ENCODE measurements around the gene AHDC1.

The AHDC1 gene

DNA sequence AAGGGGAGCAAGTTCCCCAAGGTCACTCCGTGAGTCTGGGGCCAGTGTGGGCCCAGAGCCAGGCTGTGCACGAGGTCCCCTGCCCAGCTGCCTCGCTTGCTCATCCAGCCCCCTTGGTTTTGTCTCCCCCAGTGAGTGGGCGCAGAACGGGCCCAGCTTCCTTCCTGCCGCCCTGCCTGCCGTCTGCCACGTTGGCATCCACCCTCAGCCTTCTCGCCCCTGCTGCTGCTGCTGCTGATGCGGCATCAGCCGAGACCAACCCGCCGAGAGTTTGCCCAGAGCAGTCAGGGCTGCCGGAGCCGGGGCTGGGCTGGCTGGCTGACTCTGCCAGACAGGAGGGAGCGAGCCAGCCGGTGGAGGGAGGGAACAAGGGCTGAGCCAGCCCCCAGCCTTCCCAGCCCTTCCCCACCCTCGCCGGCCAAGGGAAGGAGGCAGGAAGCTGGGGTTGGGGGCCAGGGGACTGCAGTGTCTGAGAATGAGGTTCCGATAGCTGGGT lies 82.6 kb downstream of the AHDC1 start:
- TF ChIP-seq YY1 (IDR thresholded peaks at IDR 0.05; ENCODE audit: low read depth), result no peak
- TF ChIP-seq RAD21 (IDR thresholded peaks at IDR 0.05; ENCODE audit: low read depth), result no peak
- no peak for TF ChIP-seq CEBPB (IDR thresholded peaks at IDR 0.05)
- TF ChIP-seq EGR1 (IDR thresholded peaks at IDR 0.05), result no peak
- TF ChIP-seq TEAD4 (IDR thresholded peaks at IDR 0.05), result no peak
- no peak for TF ChIP-seq TCF12 (IDR thresholded peaks at IDR 0.05; ENCODE audit: low read depth)
- TF ChIP-seq ZBTB7A (IDR thresholded peaks at IDR 0.05; ENCODE audit: low read depth), result no peak
- TF ChIP-seq, protein P1, sequence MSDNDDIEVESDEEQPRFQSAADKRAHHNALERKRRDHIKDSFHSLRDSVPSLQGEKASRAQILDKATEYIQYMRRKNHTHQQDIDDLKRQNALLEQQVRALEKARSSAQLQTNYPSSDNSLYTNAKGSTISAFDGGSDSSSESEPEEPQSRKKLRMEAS (IDR thresholded peaks at IDR 0.05), result no peak
- TF ChIP-seq NFIC (IDR thresholded peaks at IDR 0.05), result no peak
- TF ChIP-seq, protein P2, sequence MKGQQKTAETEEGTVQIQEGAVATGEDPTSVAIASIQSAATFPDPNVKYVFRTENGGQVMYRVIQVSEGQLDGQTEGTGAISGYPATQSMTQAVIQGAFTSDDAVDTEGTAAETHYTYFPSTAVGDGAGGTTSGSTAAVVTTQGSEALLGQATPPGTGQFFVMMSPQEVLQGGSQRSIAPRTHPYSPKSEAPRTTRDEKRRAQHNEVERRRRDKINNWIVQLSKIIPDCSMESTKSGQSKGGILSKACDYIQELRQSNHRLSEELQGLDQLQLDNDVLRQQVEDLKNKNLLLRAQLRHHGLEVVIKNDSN (IDR thresholded peaks at IDR 0.05), result no peak
- TF ChIP-seq TAF1 (IDR thresholded peaks at IDR 0.05; ENCODE audit: low read depth), result no peak
- TF ChIP-seq, protein P3, sequence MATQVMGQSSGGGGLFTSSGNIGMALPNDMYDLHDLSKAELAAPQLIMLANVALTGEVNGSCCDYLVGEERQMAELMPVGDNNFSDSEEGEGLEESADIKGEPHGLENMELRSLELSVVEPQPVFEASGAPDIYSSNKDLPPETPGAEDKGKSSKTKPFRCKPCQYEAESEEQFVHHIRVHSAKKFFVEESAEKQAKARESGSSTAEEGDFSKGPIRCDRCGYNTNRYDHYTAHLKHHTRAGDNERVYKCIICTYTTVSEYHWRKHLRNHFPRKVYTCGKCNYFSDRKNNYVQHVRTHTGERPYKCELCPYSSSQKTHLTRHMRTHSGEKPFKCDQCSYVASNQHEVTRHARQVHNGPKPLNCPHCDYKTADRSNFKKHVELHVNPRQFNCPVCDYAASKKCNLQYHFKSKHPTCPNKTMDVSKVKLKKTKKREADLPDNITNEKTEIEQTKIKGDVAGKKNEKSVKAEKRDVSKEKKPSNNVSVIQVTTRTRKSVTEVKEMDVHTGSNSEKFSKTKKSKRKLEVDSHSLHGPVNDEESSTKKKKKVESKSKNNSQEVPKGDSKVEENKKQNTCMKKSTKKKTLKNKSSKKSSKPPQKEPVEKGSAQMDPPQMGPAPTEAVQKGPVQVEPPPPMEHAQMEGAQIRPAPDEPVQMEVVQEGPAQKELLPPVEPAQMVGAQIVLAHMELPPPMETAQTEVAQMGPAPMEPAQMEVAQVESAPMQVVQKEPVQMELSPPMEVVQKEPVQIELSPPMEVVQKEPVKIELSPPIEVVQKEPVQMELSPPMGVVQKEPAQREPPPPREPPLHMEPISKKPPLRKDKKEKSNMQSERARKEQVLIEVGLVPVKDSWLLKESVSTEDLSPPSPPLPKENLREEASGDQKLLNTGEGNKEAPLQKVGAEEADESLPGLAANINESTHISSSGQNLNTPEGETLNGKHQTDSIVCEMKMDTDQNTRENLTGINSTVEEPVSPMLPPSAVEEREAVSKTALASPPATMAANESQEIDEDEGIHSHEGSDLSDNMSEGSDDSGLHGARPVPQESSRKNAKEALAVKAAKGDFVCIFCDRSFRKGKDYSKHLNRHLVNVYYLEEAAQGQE (IDR thresholded peaks at IDR 0.05; ENCODE audit: low read depth), result no peak
- TF ChIP-seq CREB1 (IDR thresholded peaks at IDR 0.05; ENCODE audit: low read depth), result no peak
- TF ChIP-seq FOXM1 (IDR thresholded peaks at IDR 0.05; ENCODE audit: borderline replicate concordance, low read depth), result no peak
- TF ChIP-seq EP300 (IDR thresholded peaks at IDR 0.05; ENCODE audit: borderline replicate concordance), result no peak

DNA sequence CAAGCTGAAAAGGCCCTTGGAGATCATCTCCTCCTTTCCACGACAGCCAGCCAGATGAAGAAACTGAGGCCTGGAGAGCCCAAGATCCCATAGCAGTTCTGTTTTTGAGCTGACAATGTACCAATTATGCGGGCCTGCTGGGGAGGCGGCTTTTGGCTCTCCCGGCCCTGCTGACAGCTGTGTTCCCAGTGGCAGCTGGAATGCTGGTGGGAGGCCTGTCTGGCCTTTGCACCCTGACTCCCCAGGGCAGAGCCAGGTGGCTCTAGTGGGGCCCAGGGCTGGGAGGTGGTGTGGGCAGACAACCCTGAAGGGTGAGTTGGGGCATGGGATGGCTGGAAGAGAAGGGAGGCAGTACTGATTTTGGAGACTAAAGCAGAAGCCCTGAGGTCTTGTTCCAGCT lies 83.3 kb downstream of the AHDC1 start:
- TF ChIP-seq TCF12 (IDR thresholded peaks at IDR 0.05; ENCODE audit: low read depth) (no peak), NFIC (IDR thresholded peaks at IDR 0.05) (no peak), TAF1 (IDR thresholded peaks at IDR 0.05; ENCODE audit: low read depth) (no peak), EP300 (IDR thresholded peaks at IDR 0.05; ENCODE audit: borderline replicate concordance) (no peak), YY1 (IDR thresholded peaks at IDR 0.05; ENCODE audit: low read depth) (no peak), FOXM1 (IDR thresholded peaks at IDR 0.05; ENCODE audit: borderline replicate concordance, low read depth) (no peak), RAD21 (IDR thresholded peaks at IDR 0.05; ENCODE audit: low read depth) (no peak), ZBTB7A (IDR thresholded peaks at IDR 0.05; ENCODE audit: low read depth) (no peak), CREB1 (IDR thresholded peaks at IDR 0.05; ENCODE audit: low read depth) (no peak), TEAD4 (IDR thresholded peaks at IDR 0.05) (no peak), EGR1 (IDR thresholded peaks at IDR 0.05) (no peak), CEBPB (IDR thresholded peaks at IDR 0.05) (no peak)
- TF ChIP-seq, protein P1 (IDR thresholded peaks at IDR 0.05), result no peak
- TF ChIP-seq, protein P2 (IDR thresholded peaks at IDR 0.05), result no peak
- TF ChIP-seq, protein P3 (IDR thresholded peaks at IDR 0.05; ENCODE audit: low read depth), result no peak

DNA sequence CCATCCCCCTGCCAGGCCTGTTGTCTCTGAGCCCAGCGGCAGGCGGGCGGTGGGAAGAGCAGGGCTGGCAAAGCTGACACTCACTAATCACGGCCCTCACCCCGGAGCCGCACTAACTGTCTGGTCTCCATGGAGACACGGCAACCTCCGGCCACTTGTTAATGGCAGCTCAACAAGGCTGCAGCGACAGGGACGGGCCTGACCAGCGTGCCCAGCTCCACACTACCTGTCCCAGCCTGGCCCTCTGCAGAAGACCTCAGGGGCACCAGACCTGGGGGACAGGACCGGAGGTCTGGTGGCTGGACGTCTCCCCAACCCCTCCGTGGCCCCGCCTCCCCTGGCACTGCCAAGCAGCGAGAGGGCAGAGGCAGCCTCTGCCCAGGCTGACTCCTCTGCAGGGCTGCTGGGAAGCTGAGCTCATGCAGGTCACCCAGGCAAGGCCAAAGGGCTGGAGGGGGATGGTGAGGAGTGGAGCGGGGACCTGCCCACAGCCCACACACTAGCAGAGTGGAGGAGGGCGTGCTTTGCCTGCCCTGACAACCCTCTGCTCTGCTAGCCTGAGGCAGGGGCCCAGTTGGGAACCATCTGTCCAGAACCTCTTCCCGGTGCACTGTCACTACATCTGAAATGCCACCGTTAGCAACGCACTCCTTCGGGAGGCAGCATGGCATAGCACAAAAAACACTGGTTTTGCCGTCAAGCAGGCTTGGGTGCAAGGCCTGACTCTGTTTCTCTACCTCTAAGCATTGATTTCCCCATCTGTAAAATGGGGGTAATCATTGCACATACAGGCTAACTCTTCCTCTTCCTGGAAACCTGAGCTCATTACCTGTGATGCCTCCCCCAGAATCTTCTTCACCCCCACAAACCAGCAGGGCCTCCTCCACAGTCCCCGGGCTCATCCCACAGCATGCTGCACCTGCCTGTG lies 84.3 kb downstream of the AHDC1 start:
- TF ChIP-seq EGR1 (IDR thresholded peaks at IDR 0.05) (no peak), TCF12 (IDR thresholded peaks at IDR 0.05; ENCODE audit: low read depth) (no peak), NFIC (IDR thresholded peaks at IDR 0.05) (no peak), ZBTB7A (IDR thresholded peaks at IDR 0.05; ENCODE audit: low read depth) (no peak), TAF1 (IDR thresholded peaks at IDR 0.05; ENCODE audit: low read depth) (no peak), RAD21 (IDR thresholded peaks at IDR 0.05; ENCODE audit: low read depth) (no peak)

DNA sequence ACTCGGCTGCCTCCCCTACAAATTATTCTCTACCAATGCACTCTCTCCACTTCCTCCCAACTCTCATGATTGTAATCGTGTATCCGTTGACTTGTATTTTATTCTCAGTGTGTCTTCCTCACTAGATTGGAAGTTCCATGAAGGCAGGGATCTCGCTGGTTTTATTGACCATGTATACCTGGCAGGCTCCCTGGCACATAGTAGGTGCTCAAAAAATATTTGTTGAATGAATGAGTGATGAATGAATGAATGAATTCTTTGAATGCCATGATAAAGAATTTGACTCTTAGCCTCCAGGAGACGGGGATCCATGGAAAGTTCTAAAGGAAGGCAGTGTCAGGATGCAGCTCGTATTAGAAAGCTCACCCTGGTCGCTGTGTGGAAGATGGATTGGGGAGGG lies 85.1 kb downstream of the AHDC1 start:
- TF ChIP-seq CREB1 (IDR thresholded peaks at IDR 0.05; ENCODE audit: low read depth) (no peak), FOXM1 (IDR thresholded peaks at IDR 0.05; ENCODE audit: borderline replicate concordance, low read depth) (no peak), EGR1 (IDR thresholded peaks at IDR 0.05) (no peak)

DNA sequence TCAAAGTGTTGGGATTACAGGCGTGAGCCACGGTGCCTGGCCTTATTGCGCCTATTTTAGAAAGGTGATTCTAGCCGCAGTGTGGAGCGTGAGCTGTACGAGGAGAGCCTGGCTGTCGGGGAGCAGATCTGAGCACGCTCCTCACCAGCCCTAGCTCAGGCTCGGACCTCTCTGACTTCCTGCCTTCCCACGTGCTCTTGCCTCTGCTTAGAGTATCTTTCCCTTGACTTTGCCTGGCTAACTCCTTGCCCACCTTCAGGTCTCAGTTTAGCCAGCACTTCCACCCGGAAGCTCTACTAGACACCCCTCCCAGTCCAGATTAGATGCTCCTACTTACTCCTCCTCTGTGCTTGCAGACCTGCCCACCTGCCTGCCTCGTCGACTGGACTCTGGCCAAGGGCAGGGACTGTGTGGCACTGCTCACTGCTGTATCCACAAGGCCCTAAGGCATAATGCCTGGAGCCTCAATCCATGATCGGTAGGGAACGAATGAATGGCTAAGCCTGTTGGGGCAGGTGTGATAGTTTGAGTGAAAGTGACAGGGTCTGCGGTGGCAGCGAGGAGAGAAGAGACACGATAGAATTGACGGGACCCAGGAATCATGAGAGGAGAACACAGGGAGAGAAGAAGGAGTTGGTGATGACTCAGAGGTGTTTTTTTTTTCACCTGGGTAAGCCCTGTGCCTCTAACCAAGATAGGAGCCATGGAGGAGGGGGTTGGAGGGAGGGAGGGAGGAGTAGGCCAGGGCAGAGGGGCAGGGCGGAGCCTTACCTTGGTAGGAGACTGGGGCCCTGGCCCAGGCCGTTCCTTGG lies 85.8 kb downstream of the AHDC1 start:
- TF ChIP-seq, protein P1 (IDR thresholded peaks at IDR 0.05), result 0 out of 2 replicates have a peak, but pooled peaks have one; percentile 13
- TF ChIP-seq TEAD4 (IDR thresholded peaks at IDR 0.05), result no peak
- no peak for TF ChIP-seq YY1 (IDR thresholded peaks at IDR 0.05; ENCODE audit: low read depth)
- peak; percentile 60 for TF ChIP-seq NFIC (IDR thresholded peaks at IDR 0.05)

Measured in Ishikawa (cell line).